ENCODE measurements around the gene KRT31.

DNA sequence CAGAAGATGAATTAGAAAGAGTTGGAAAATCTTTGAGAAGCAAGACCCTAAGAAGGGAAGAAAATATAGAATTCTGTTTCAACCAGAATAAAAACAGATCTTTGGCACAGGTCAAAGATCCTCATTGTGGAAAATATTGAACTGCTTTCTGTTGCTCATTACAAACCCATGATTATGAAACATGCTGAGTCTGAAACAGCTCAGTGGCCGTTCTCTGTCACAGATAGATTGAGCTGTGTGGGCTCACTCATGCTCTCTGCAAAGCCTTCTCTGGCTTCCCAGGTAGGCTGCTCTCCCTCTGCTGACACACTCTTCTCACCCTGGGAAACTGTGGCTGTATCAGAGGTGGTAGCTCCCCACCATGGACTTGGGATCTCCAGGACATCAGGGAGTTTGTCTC lies 46.8 kb upstream of the KRT31 start:
- TF ChIP-seq, protein P1, sequence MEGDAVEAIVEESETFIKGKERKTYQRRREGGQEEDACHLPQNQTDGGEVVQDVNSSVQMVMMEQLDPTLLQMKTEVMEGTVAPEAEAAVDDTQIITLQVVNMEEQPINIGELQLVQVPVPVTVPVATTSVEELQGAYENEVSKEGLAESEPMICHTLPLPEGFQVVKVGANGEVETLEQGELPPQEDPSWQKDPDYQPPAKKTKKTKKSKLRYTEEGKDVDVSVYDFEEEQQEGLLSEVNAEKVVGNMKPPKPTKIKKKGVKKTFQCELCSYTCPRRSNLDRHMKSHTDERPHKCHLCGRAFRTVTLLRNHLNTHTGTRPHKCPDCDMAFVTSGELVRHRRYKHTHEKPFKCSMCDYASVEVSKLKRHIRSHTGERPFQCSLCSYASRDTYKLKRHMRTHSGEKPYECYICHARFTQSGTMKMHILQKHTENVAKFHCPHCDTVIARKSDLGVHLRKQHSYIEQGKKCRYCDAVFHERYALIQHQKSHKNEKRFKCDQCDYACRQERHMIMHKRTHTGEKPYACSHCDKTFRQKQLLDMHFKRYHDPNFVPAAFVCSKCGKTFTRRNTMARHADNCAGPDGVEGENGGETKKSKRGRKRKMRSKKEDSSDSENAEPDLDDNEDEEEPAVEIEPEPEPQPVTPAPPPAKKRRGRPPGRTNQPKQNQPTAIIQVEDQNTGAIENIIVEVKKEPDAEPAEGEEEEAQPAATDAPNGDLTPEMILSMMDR (conservative IDR thresholded peaks at IDR 0.05 in 1 of 2, IDR thresholded peaks at IDR 0.05 in 1 of 2; ENCODE audit: low read depth in 1 of 2, low read length in 2 of 2), result no peak
- no peak for TF ChIP-seq EZH2 (IDR thresholded peaks at IDR 0.05; ENCODE audit: low read length, missing control alignments)
